Neural cell (in vitro differentiated cells): ENCODE results near the gene CLASP1. TPM values are rescaled to one million over a fixed set of nuclear protein-coding genes. Genes with fewer than 3 reads are reported as not detected.
"Not testable (repeated sequence)": the region's sequence is repeated elsewhere in the genome, so short reads cannot be mapped to it uniquely, and the experiment has no call there.

ENCODE experiments used
- H2AFZ ChIP-seq: fragments of 200-600, 300-800 bp; sonication (generic), shearing (Covaris generic); 2 replicates; pipeline ENCODE4 v1.6.0; 2014; ENCODE audit warnings: low read depth, mild to moderate bottlenecking, antibody characterized with exemption, low read length, moderate library complexity
- H3F3A ChIP-seq: fragments of 200-600 bp; shearing (Covaris generic); 2 replicates; pipeline ENCODE4 v1.6.1; 2016; ENCODE audit warnings: mild to moderate bottlenecking, moderate library complexity, mixed read lengths, antibody characterized with exemption, low read length; ENCODE audit not compliant: insufficient read depth, poor library complexity, severe bottlenecking
- H3K27ac ChIP-seq: fragments of 200-600, 300-800 bp; sonication (generic), shearing (Covaris generic); 2 replicates; pipeline ENCODE4 v1.5.1; 2014; ENCODE audit warnings: mild to moderate bottlenecking, low read length, moderate library complexity
- H3K27me3 ChIP-seq: fragments of 300-800, 200-600 bp; sonication (generic), shearing (Covaris generic); 2 replicates; pipeline ENCODE4 v1.6.0; 2014; ENCODE audit warnings: mild to moderate bottlenecking, low read depth, low read length, moderate library complexity; ENCODE audit not compliant: insufficient read depth
- H3K36me3 ChIP-seq: fragments of 300-800, 200-600 bp; sonication (generic), shearing (Covaris generic); 2 replicates; pipeline ENCODE4 v1.5.1; 2014; ENCODE audit warnings: mild to moderate bottlenecking, antibody characterized with exemption, low read length, moderate library complexity; ENCODE audit not compliant: insufficient read depth
- H3K4me2 ChIP-seq: fragments of 300-800, 200-600 bp; sonication (generic), shearing (Covaris generic); 2 replicates; pipeline ENCODE4 v1.6.0; 2014; ENCODE audit warnings: mild to moderate bottlenecking, low read length
- H3K4me3 ChIP-seq: fragments of 300-800, 200-600 bp; sonication (generic), shearing (Covaris generic); 2 replicates; pipeline ENCODE4 v1.5.1; 2014; ENCODE audit warnings: mild to moderate bottlenecking, low read length, moderate library complexity
- H3K79me2 ChIP-seq: fragments of 200-600 bp; shearing (Covaris generic); replicated peaks from 2 replicates; pipeline ENCODE4 v1.6.0; 2014; ENCODE audit warnings: mild to moderate bottlenecking, low read length, moderate library complexity; ENCODE audit not compliant: insufficient read depth
- H3K9ac ChIP-seq: fragments of 300-800, 200-600 bp; sonication (generic), shearing (Covaris generic); 2 replicates; pipeline ENCODE4 v1.6.1; 2016; ENCODE audit warnings: mild to moderate bottlenecking, low read length, mixed read lengths
- H3K9me2 ChIP-seq: fragments of 200-600 bp; shearing (Covaris generic); 2 replicates; pipeline ENCODE4 v1.6.1; 2016; ENCODE audit warnings: mild to moderate bottlenecking, low read length, mixed read lengths; ENCODE audit not compliant: insufficient read depth
- H3K9me3 ChIP-seq: fragments of 200-600, 300-800 bp; sonication (generic), shearing (Covaris generic); 2 replicates; pipeline ENCODE4 v1.6.1; 2016; ENCODE audit warnings: mild to moderate bottlenecking, mixed run types, low read length, moderate library complexity, mixed read lengths
- H4K20me1 ChIP-seq: fragments of 200-600 bp; shearing (Covaris generic); 2 replicates; pipeline ENCODE4 v1.6.1; 2016; ENCODE audit warnings: mild to moderate bottlenecking, mixed run types; ENCODE audit not compliant: insufficient read depth
- CTCF ChIP-seq: fragments of 450-650 bp; IDR thresholded peaks from 2 replicates; pipeline ENCODE4 v1.5.1; 2014; ENCODE audit warnings: antibody characterized with exemption, mild to moderate bottlenecking, moderate library complexity; ENCODE audit not compliant: poor library complexity, severe bottlenecking
- EP300 ChIP-seq: fragments of 450-650 bp; conservative IDR thresholded peaks from 2 replicates; pipeline ENCODE4 v1.6.1; 2014; ENCODE audit warnings: antibody characterized with exemption, mild to moderate bottlenecking, moderate library complexity; ENCODE audit not compliant: poor library complexity, severe bottlenecking
- EZH2 ChIP-seq: fragments of 200-600, 300-800 bp; shearing (Covaris generic), sonication (generic); IDR thresholded peaks from 2 replicates; pipeline ENCODE4 v1.6.1; 2014; ENCODE audit warnings: antibody characterized with exemption, low read length, borderline replicate concordance, mild to moderate bottlenecking; ENCODE audit not compliant: insufficient read depth, poor library complexity, severe bottlenecking
- MXI1 ChIP-seq: fragments of 450-650 bp; conservative IDR thresholded peaks from 2 replicates; pipeline ENCODE4 v1.6.1; 2014; ENCODE audit warnings: antibody characterized with exemption, mild to moderate bottlenecking; ENCODE audit not compliant: poor library complexity, severe bottlenecking
- POLR2AphosphoS5 ChIP-seq: IDR thresholded peaks from 2 replicates; pipeline ENCODE4 v1.6.1; 2012
- RAD21 ChIP-seq: fragments of 450-650 bp; conservative IDR thresholded peaks from 2 replicates; pipeline ENCODE4 v1.6.1; 2014; ENCODE audit warnings: antibody characterized with exemption, mild to moderate bottlenecking, moderate library complexity
- REST ChIP-seq: IDR thresholded peaks from 2 replicates; pipeline ENCODE4 v1.6.1; 2012; ENCODE audit warnings: borderline replicate concordance
- SMC3 ChIP-seq: fragments of 450-650 bp; conservative IDR thresholded peaks from 2 replicates; pipeline ENCODE4 v1.6.1; 2014; ENCODE audit warnings: antibody characterized with exemption, mild to moderate bottlenecking, moderate library complexity; ENCODE audit not compliant: poor library complexity
- TAF1 ChIP-seq: IDR thresholded peaks from 2 replicates; pipeline ENCODE4 v1.6.1; 2012; ENCODE audit warnings: low read depth
- polyA plus RNA-seq: library from polyadenylated mRNA; depleted of rRNA; stranded (reverse); fragments of >200 nt; gene quantifications from 2 replicates; pipeline ENCODE4 v1.2.3, GENCODE V29; 2014

CLASP1 gene
- polyA plus RNA-seq, 1 donor from 2014 or later: 41.3 TPM

- no peaks in the 10 kb centered on the region for H3K9me3 ChIP-seq
- H3K79me2 ChIP-seq: peaks cover 41% of the 10 kb centered on the region
- no peaks in the 10 kb centered on the region for H3K27me3 ChIP-seq
- H4K20me1 ChIP-seq: no peaks in the 10 kb centered on the region
- H3K9me2 ChIP-seq: no peaks in the 10 kb centered on the region
- H3K4me2 ChIP-seq: no peak overlapping the region
- no peak overlapping the region for H3K27ac ChIP-seq
- H3K36me3 ChIP-seq: no peaks in the 10 kb centered on the region
- no peak overlapping the region for H3K4me3 ChIP-seq
- no peak overlapping the region for H2AFZ ChIP-seq
- no peak for TF ChIP-seq CTCF
- TF ChIP-seq MXI1: no peak
- TF ChIP-seq RAD21: no peak
- TF ChIP-seq POLR2AphosphoS5: no peak
- no peak for TF ChIP-seq SMC3
- TF ChIP-seq EP300: no peak
- TF ChIP-seq EZH2: no peak
- no peak for TF ChIP-seq REST
- no peak for TF ChIP-seq TAF1
- H3F3A ChIP-seq: no peaks in the 10 kb centered on the region
- no peak overlapping the region for H3K9ac ChIP-seq
Observed at GRCh38 chr2:121558329-121558728, 90.9 kb downstream of the CLASP1 start.

- Histone ChIP-seq H3K27me3 (no peaks in the 10 kb centered on the region), H3K4me2 (no peak overlapping the region), H3K79me2 (peaks cover 44% of the 10 kb centered on the region), H4K20me1 (no peaks in the 10 kb centered on the region), H3K27ac (no peak overlapping the region), H3K9me3 (no peaks in the 10 kb centered on the region), H3K9me2 (no peaks in the 10 kb centered on the region), H3K4me3 (no peak overlapping the region), H3F3A (no peaks in the 10 kb centered on the region), H3K36me3 (no peaks in the 10 kb centered on the region), H3K9ac (no peak overlapping the region), H2AFZ (no peak overlapping the region)
- no peak for TF ChIP-seq REST
- no peak for TF ChIP-seq EP300
- no peak for TF ChIP-seq RAD21
- TF ChIP-seq POLR2AphosphoS5: no peak
- no peak for TF ChIP-seq TAF1
- TF ChIP-seq SMC3: no peak
- no peak for TF ChIP-seq EZH2
- no peak for TF ChIP-seq CTCF
- TF ChIP-seq MXI1: no peak
Observed at GRCh38 chr2:121555008-121555407, 94.3 kb downstream of the CLASP1 start.

- H3K36me3 ChIP-seq, H3K4me2 ChIP-seq, H3F3A ChIP-seq, H4K20me1 ChIP-seq, H3K27me3 ChIP-seq, H3K4me3 ChIP-seq, H3K9me3 ChIP-seq, H3K27ac ChIP-seq, H3K9ac ChIP-seq, H2AFZ ChIP-seq, H3K9me2 ChIP-seq: not testable (repeated sequence)
- peaks cover 42% of the 10 kb centered on the region for H3K79me2 ChIP-seq
Observed at GRCh38 chr2:121552477-121553180, 96.6 kb downstream of the CLASP1 start.
